GM18498 (cell line): ENCODE data around the gene OR4D10.
"Not testable (repeated sequence)": the region's sequence is repeated elsewhere in the genome, so short reads cannot be mapped to it uniquely, and the experiment has no call there.

Source experiments
- ATAC-seq: cut with Tn5 transposase; IDR thresholded peaks from one replicate; pipeline ENCODE4 v1.9.1; 2021; ENCODE audit warnings: mild to moderate bottlenecking, moderate library complexity; ENCODE audit not compliant: unreplicated experiment

OR4D10 gene

GRCh38 chr11:59473015-59473414 lies at the start of gene OR4D10:
Gene OR4D10, plus strand, starts transcription at chr11:59473315. Its CDS starts 4,115 bp downstream, at chr11:59477430.
- no peak for ATAC-seq

- ATAC-seq = no peak
Observed at GRCh38 chr11:59423835-59424234, 49.3 kb upstream of the OR4D10 start.

- ATAC-seq = no peak
Observed at GRCh38 chr11:59425131-59425530, 48.0 kb upstream of the OR4D10 start.

- no peak for ATAC-seq
Observed at GRCh38 chr11:59426361-59427067, 46.6 kb upstream of the OR4D10 start, which contains the start of gene OR5A2. Gene OR5A2, minus strand, starts transcription at chr11:59426413. Its CDS starts 3,460 bp downstream, at chr11:59422953.

GRCh38 chr11:59427068-59427382 lies 46.1 kb upstream of the OR4D10 start:
- no peak for ATAC-seq

- peak; percentile 77 for ATAC-seq
Observed at GRCh38 chr11:59429924-59430516, 43.1 kb upstream of the OR4D10 start.

GRCh38 chr11:59436169-59436568 lies 36.9 kb upstream of the OR4D10 start, which contains the start of gene OR5A1:
Gene OR5A1, plus strand, starts transcription at chr11:59436469. Its CDS starts 6,700 bp downstream, at chr11:59443169.
- ATAC-seq = no peak

- no peak for ATAC-seq
Observed at GRCh38 chr11:59437770-59438169, 35.3 kb upstream of the OR4D10 start.

GRCh38 chr11:59445624-59446023 lies 27.5 kb upstream of the OR4D10 start:
- ATAC-seq = not testable (repeated sequence)

- no peak for ATAC-seq
Observed at GRCh38 chr11:59448484-59448883, 24.6 kb upstream of the OR4D10 start.

GRCh38 chr11:59456661-59457060 lies 16.5 kb upstream of the OR4D10 start, which contains the start of gene OR4D6:
Gene OR4D6, plus strand, starts transcription at chr11:59456961. Its CDS starts 0 bp downstream, at chr11:59456961.
- ATAC-seq = no peak

- ATAC-seq = no peak
Observed at GRCh38 chr11:59459916-59460315, 13.2 kb upstream of the OR4D10 start.

GRCh38 chr11:59463190-59463641 lies 9.9 kb upstream of the OR4D10 start:
- no peak for ATAC-seq

- no peak for ATAC-seq
Observed at GRCh38 chr11:59475176-59475575, 2.1 kb downstream of the OR4D10 start.

GRCh38 chr11:59479906-59480305 lies 6.8 kb downstream of the OR4D10 start:
- ATAC-seq = no peak

GRCh38 chr11:59480359-59480758 lies 7.2 kb downstream of the OR4D10 start:
- ATAC-seq = no peak

GRCh38 chr11:59501931-59502330 lies 28.8 kb downstream of the OR4D10 start:
- no peak for ATAC-seq

- ATAC-seq = no peak
Observed at GRCh38 chr11:59503276-59503675, 30.2 kb downstream of the OR4D10 start, which contains the start of gene OR4D11. Gene OR4D11, plus strand, starts transcription at chr11:59503576. Its CDS starts 0 bp downstream, at chr11:59503576.

- ATAC-seq = no peak
Observed at GRCh38 chr11:59510941-59511589, 38.0 kb downstream of the OR4D10 start, which contains the start of gene OR4D9. Gene OR4D9, plus strand, starts transcription at chr11:59511539. Its CDS starts 3,374 bp downstream, at chr11:59514913.

- no peak for ATAC-seq
Observed at GRCh38 chr11:59511675-59512074, 38.6 kb downstream of the OR4D10 start.

- ATAC-seq = not testable (repeated sequence)
Observed at GRCh38 chr11:59520139-59520538, 47.0 kb downstream of the OR4D10 start.
